Measurements from ENCODE around the gene PDIA4.
"Not testable (repeated sequence)": the region's sequence is repeated elsewhere in the genome, so short reads cannot be mapped to it uniquely, and the experiment has no call there.

Gene PDIA4

GRCh38 chr7:148979827-148980226, 48.5 kb downstream of the PDIA4 start:
- Histone ChIP-seq H3K27ac (ENCODE audit: low read length) (no peak overlapping the region), H3K4me3 (ENCODE audit: low read length) (no peak overlapping the region), H3K9me3 (ENCODE audit: control insufficient read depth, low read depth, low read length) (no peaks in the 10 kb centered on the region), H3K9ac (ENCODE audit: low read length) (no peak overlapping the region), H3K27me3 (ENCODE audit: control insufficient read depth, insufficient read depth, low read length) (no peaks in the 10 kb centered on the region), H3K36me3 (ENCODE audit: control insufficient read depth, low read depth, low read length) (no peaks in the 10 kb centered on the region), H3K4me1 (ENCODE audit: control insufficient read depth, low read depth, low read length) (peaks cover 12% of the 10 kb centered on the region)

GRCh38 chr7:148979072-148979471, 49.2 kb downstream of the PDIA4 start:
- not testable (repeated sequence) for H3K27me3 ChIP-seq (ENCODE audit: control insufficient read depth, insufficient read depth, low read length); H3K27ac ChIP-seq (ENCODE audit: low read length); H3K36me3 ChIP-seq (ENCODE audit: control insufficient read depth, low read depth, low read length); H3K4me3 ChIP-seq (ENCODE audit: low read length); H3K4me1 ChIP-seq (ENCODE audit: control insufficient read depth, low read depth, low read length); H3K9me3 ChIP-seq (ENCODE audit: control insufficient read depth, low read depth, low read length); H3K9ac ChIP-seq (ENCODE audit: low read length)

GRCh38 chr7:148978091-148978490, 50.2 kb downstream of the PDIA4 start:
- Histone ChIP-seq H3K4me1 (ENCODE audit: control insufficient read depth, low read depth, low read length) (peaks cover 6% of the 10 kb centered on the region), H3K9me3 (ENCODE audit: control insufficient read depth, low read depth, low read length) (no peaks in the 10 kb centered on the region), H3K36me3 (ENCODE audit: control insufficient read depth, low read depth, low read length) (no peaks in the 10 kb centered on the region), H3K27me3 (ENCODE audit: control insufficient read depth, insufficient read depth, low read length) (no peaks in the 10 kb centered on the region), H3K9ac (ENCODE audit: low read length) (no peak overlapping the region), H3K27ac (ENCODE audit: low read length) (no peak overlapping the region), H3K4me3 (ENCODE audit: low read length) (no peak overlapping the region)

GRCh38 chr7:148975896-148976295, 52.4 kb downstream of the PDIA4 start:
- no peak overlapping the region for H3K9ac ChIP-seq (ENCODE audit: low read length)
- no peak overlapping the region for H3K27ac ChIP-seq (ENCODE audit: low read length)
- H3K4me1 ChIP-seq (ENCODE audit: control insufficient read depth, low read depth, low read length), result peaks cover 6% of the 10 kb centered on the region
- no peaks in the 10 kb centered on the region for H3K9me3 ChIP-seq (ENCODE audit: control insufficient read depth, low read depth, low read length)
- no peak overlapping the region for H3K4me3 ChIP-seq (ENCODE audit: low read length)
- H3K27me3 ChIP-seq (ENCODE audit: control insufficient read depth, insufficient read depth, low read length), result no peaks in the 10 kb centered on the region
- H3K36me3 ChIP-seq (ENCODE audit: control insufficient read depth, low read depth, low read length), result no peaks in the 10 kb centered on the region

GRCh38 chr7:148973256-148973655, 55.0 kb downstream of the PDIA4 start:
- Histone ChIP-seq H3K4me3 (ENCODE audit: low read length) (no peak overlapping the region), H3K9me3 (ENCODE audit: control insufficient read depth, low read depth, low read length) (no peaks in the 10 kb centered on the region), H3K9ac (ENCODE audit: low read length) (no peak overlapping the region), H3K36me3 (ENCODE audit: control insufficient read depth, low read depth, low read length) (no peaks in the 10 kb centered on the region), H3K27ac (ENCODE audit: low read length) (no peak overlapping the region), H3K27me3 (ENCODE audit: control insufficient read depth, insufficient read depth, low read length) (no peaks in the 10 kb centered on the region), H3K4me1 (ENCODE audit: control insufficient read depth, low read depth, low read length) (peaks cover 6% of the 10 kb centered on the region)

GRCh38 chr7:148972375-148972774, 55.9 kb downstream of the PDIA4 start:
- Histone ChIP-seq H3K27ac (ENCODE audit: low read length) (no peak overlapping the region), H3K4me3 (ENCODE audit: low read length) (no peak overlapping the region), H3K36me3 (ENCODE audit: control insufficient read depth, low read depth, low read length) (no peaks in the 10 kb centered on the region), H3K27me3 (ENCODE audit: control insufficient read depth, insufficient read depth, low read length) (no peaks in the 10 kb centered on the region), H3K4me1 (ENCODE audit: control insufficient read depth, low read depth, low read length) (peaks cover 6% of the 10 kb centered on the region), H3K9me3 (ENCODE audit: control insufficient read depth, low read depth, low read length) (no peaks in the 10 kb centered on the region), H3K9ac (ENCODE audit: low read length) (no peak overlapping the region)

GRCh38 chr7:148967602-148968001, 60.7 kb downstream of the PDIA4 start:
- Histone ChIP-seq H3K27me3 (ENCODE audit: control insufficient read depth, insufficient read depth, low read length) (no peaks in the 10 kb centered on the region), H3K9ac (ENCODE audit: low read length) (no peak overlapping the region), H3K4me3 (ENCODE audit: low read length) (no peak overlapping the region), H3K4me1 (ENCODE audit: control insufficient read depth, low read depth, low read length) (no peaks in the 10 kb centered on the region), H3K27ac (ENCODE audit: low read length) (no peak overlapping the region), H3K36me3 (ENCODE audit: control insufficient read depth, low read depth, low read length) (no peaks in the 10 kb centered on the region), H3K9me3 (ENCODE audit: control insufficient read depth, low read depth, low read length) (no peaks in the 10 kb centered on the region)

GRCh38 chr7:148967032-148967372, 61.3 kb downstream of the PDIA4 start:
- H3K9me3 ChIP-seq (ENCODE audit: control insufficient read depth, low read depth, low read length), result no peaks in the 10 kb centered on the region
- no peaks in the 10 kb centered on the region for H3K4me1 ChIP-seq (ENCODE audit: control insufficient read depth, low read depth, low read length)
- H3K4me3 ChIP-seq (ENCODE audit: low read length), result no peak overlapping the region
- H3K27ac ChIP-seq (ENCODE audit: low read length), result no peak overlapping the region
- H3K27me3 ChIP-seq (ENCODE audit: control insufficient read depth, insufficient read depth, low read length), result no peaks in the 10 kb centered on the region
- H3K36me3 ChIP-seq (ENCODE audit: control insufficient read depth, low read depth, low read length), result no peaks in the 10 kb centered on the region
- H3K9ac ChIP-seq (ENCODE audit: low read length), result no peak overlapping the region

GRCh38 chr7:148964483-148965267, 63.6 kb downstream of the PDIA4 start:
- Histone ChIP-seq H3K36me3 (ENCODE audit: control insufficient read depth, low read depth, low read length) (no peaks in the 10 kb centered on the region), H3K9ac (ENCODE audit: low read length) (no peak overlapping the region), H3K4me3 (ENCODE audit: low read length) (no peak overlapping the region), H3K9me3 (ENCODE audit: control insufficient read depth, low read depth, low read length) (no peaks in the 10 kb centered on the region), H3K4me1 (ENCODE audit: control insufficient read depth, low read depth, low read length) (no peaks in the 10 kb centered on the region), H3K27ac (ENCODE audit: low read length) (no peak overlapping the region), H3K27me3 (ENCODE audit: control insufficient read depth, insufficient read depth, low read length) (no peaks in the 10 kb centered on the region)

- Histone ChIP-seq H3K36me3 (ENCODE audit: control insufficient read depth, low read depth, low read length) (no peaks in the 10 kb centered on the region), H3K27me3 (ENCODE audit: control insufficient read depth, insufficient read depth, low read length) (no peaks in the 10 kb centered on the region), H3K4me1 (ENCODE audit: control insufficient read depth, low read depth, low read length) (no peaks in the 10 kb centered on the region), H3K9ac (ENCODE audit: low read length) (no peak overlapping the region), H3K4me3 (ENCODE audit: low read length) (no peak overlapping the region), H3K9me3 (ENCODE audit: control insufficient read depth, low read depth, low read length) (no peaks in the 10 kb centered on the region), H3K27ac (ENCODE audit: low read length) (no peak overlapping the region)
Measured at GRCh38 chr7:148963583-148964482, 64.5 kb downstream of the PDIA4 start.

GRCh38 chr7:148962823-148963582, 65.3 kb downstream of the PDIA4 start:
- Histone ChIP-seq H3K27me3 (ENCODE audit: control insufficient read depth, insufficient read depth, low read length) (no peaks in the 10 kb centered on the region), H3K9me3 (ENCODE audit: control insufficient read depth, low read depth, low read length) (no peaks in the 10 kb centered on the region), H3K4me3 (ENCODE audit: low read length) (peak overlapping the region; percentile 69), H3K9ac (ENCODE audit: low read length) (peak overlapping the region; percentile 53), H3K4me1 (ENCODE audit: control insufficient read depth, low read depth, low read length) (no peaks in the 10 kb centered on the region), H3K27ac (ENCODE audit: low read length) (peak overlapping the region; percentile 62), H3K36me3 (ENCODE audit: control insufficient read depth, low read depth, low read length) (no peaks in the 10 kb centered on the region)
